CD4-positive, CD25-positive, alpha-beta regulatory T cell (primary cell): ENCODE measurements around the gene N4BP2. TPM values are rescaled to one million over a fixed set of nuclear protein-coding genes. Genes with fewer than 3 reads are reported as not detected.
"Not testable (repeated sequence)": the region's sequence is repeated elsewhere in the genome, so short reads cannot be mapped to it uniquely, and the experiment has no call there.

Experiments used
- ATAC-seq, 2 donors: fragments of 150-1000 bp; cut with Tn5 transposase; one replicate each; pipeline ENCODE4 v1.10.0; 2021; ENCODE audit warnings: low read depth in 2 of 2, moderate number of reproducible peaks in 2 of 2, moderate library complexity in 1 of 2
- DNase-seq, 3 donors: peaks; one replicate each; pipeline versions ENCODE4 v3.0.0 to v3.0.0-alpha.2; 2012 to 2022; ENCODE audit warnings: mixed read lengths in 1 of 3
- H3K27ac ChIP-seq: one replicate; pipeline ENCODE4 v1.7.0; 2013; ENCODE audit warnings: mild to moderate bottlenecking, low read length; ENCODE audit not compliant: insufficient read depth, poor library complexity, severe bottlenecking
- H3K27me3 ChIP-seq: one replicate; pipeline ENCODE4 v1.7.0; 2013; ENCODE audit warnings: low read length; ENCODE audit not compliant: control insufficient read depth, insufficient read depth
- H3K36me3 ChIP-seq: one replicate; pipeline ENCODE4 v1.7.0; 2013; ENCODE audit warnings: mild to moderate bottlenecking, low read length, moderate library complexity; ENCODE audit not compliant: control insufficient read depth, insufficient read depth
- H3K4me1 ChIP-seq: 2 replicates; pipeline ENCODE4 v1.7.0; 2013; ENCODE audit warnings: mild to moderate bottlenecking, low read length; ENCODE audit not compliant: insufficient read depth, control insufficient read depth, poor library complexity, severe bottlenecking
- H3K4me3 ChIP-seq: one replicate; pipeline ENCODE4 v1.7.0; 2013; ENCODE audit warnings: low read depth, mild to moderate bottlenecking, low read length, moderate library complexity
- H3K9me3 ChIP-seq, 2 experiments: 1 replicate in 1 of 2; 2 replicates in 1 of 2; pipeline ENCODE4 v1.7.0; 2013; ENCODE audit warnings: low read length in 2 of 2, mild to moderate bottlenecking in 1 of 2, moderate library complexity in 1 of 2; ENCODE audit not compliant: control insufficient read depth in 2 of 2
- H3K27ac Mint-ChIP-seq, 3 donors: one replicate each; pipeline ENCODE4 v1.8.0; 2020 to 2022; ENCODE audit warnings: mild to moderate bottlenecking in 3 of 3, mixed read lengths in 3 of 3, moderate library complexity in 2 of 3
- H3K27me3 Mint-ChIP-seq: one replicate; pipeline ENCODE4 v1.8.0; 2022; ENCODE audit warnings: mild to moderate bottlenecking, mixed read lengths
- H3K36me3 Mint-ChIP-seq: one replicate; pipeline ENCODE4 v1.8.0; 2020; ENCODE audit warnings: mixed read lengths
- H3K4me1 Mint-ChIP-seq, 4 donors: one replicate each; pipeline ENCODE4 v1.8.0; 2020 to 2022; ENCODE audit warnings: mixed read lengths in 4 of 4, mild to moderate bottlenecking in 1 of 4
- H3K4me3 Mint-ChIP-seq, 4 donors: one replicate each; pipeline ENCODE4 v1.8.0; 2020 to 2022; ENCODE audit warnings: mild to moderate bottlenecking in 4 of 4, mixed read lengths in 4 of 4, moderate library complexity in 3 of 4
- H3K9me3 Mint-ChIP-seq, 7 donors: one replicate each; pipeline ENCODE4 v1.8.0; 2020 to 2022; ENCODE audit warnings: mixed read lengths in 7 of 7, mild to moderate bottlenecking in 3 of 7, moderate library complexity in 2 of 7
- polyA plus RNA-seq, 4 donors: library from polyadenylated mRNA; unstranded; fragments of 300-500 nt; fragmentation: Illumina TruSeq; gene quantifications; one replicate each; pipeline ENCODE4 v1.2.3, GENCODE V29; 2021
- total RNA-seq: library from RNA; stranded (reverse); gene quantifications from one replicate; pipeline ENCODE4 v1.2.3, GENCODE V29; 2022

Gene N4BP2
- total and polyA plus RNA-seq, 5 donors from 2014 or later, result 6.3 to 21.4 (median 10.1) TPM

DNA sequence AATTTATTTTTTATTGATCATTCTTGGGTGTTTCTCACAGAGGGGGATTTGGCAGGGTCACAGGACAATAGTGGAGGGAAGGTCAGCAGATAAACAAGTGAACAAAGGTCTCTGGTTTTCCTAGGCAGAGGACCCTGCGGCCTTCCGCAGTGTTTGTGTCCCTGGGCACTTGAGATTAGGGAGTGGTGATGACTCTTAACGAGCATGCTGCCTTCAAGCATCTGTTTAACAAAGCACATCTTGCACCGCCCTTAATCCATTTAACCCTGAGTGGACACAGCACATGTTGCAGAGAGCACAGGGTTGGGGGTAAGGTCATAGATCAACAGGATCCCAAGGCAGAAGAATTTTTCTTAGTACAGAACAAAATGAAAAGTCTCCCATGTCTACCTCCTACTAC lies 83.9 kb downstream of the N4BP2 start:
- Mint-ChIP-seq H3K4me1 (peaks cover 8 to 17% (median 13%) of the 10 kb centered on the region in 4 donors), H3K36me3 (peaks cover 44% of the 10 kb centered on the region)
- DNase-seq, H3K9me3 Mint-ChIP-seq, H3K4me3 ChIP-seq, ATAC-seq, H3K9me3 ChIP-seq, H3K4me3 Mint-ChIP-seq, H3K4me1 ChIP-seq, H3K27ac ChIP-seq, H3K27me3 Mint-ChIP-seq, H3K36me3 ChIP-seq, H3K27ac Mint-ChIP-seq, H3K27me3 ChIP-seq: not testable (repeated sequence)

DNA sequence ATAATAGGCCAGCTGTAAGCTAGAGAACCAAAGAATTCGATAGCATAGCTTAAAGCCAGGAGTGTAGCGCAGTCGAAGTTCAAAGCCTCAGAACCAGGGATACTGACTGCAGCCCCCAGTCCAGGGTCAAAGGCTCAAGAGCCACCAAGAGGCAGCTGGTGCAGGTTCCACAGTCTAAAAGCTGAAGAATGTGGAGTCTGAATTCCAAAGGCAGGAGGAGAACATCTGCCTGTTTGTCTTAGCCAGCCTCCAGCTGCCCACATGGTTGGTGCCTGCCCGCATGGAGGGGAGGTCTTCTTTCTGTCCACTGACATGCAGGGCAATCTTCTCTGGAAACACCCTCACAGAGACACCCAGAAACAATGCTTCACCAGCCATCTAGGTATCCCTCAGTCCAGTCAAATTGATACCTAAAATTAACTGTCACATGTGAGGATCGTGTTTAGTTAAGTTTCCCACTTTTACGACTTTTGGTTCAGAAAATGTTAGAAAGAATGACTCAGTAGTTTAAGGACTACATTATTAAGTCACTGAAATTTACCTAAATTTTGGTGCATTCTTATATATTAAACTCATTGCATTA lies 87.4 kb downstream of the N4BP2 start:
- DNase-seq (no peak), ATAC-seq (no peak)
- Histone ChIP-seq H3K36me3 (peaks cover 8% of the 10 kb centered on the region), H3K4me3 (no peak overlapping the region), H3K9me3 (no peaks in the 10 kb centered on the region), H3K27ac (no peak overlapping the region), H3K4me1 (no peaks in the 10 kb centered on the region), H3K27me3 (no peaks in the 10 kb centered on the region)
- no peak overlapping the region for H3K4me3 Mint-ChIP-seq
- H3K27ac Mint-ChIP-seq, result peak overlapping the region in 2 of 3 donors; percentile 9 to 51
- H3K9me3 Mint-ChIP-seq, result no peaks in the 10 kb centered on the region
- H3K4me1 Mint-ChIP-seq, result peaks cover 0 to 2% (median 0%) of the 10 kb centered on the region in 4 donors
- H3K27me3 Mint-ChIP-seq, result no peaks in the 10 kb centered on the region
- peaks cover 22% of the 10 kb centered on the region for H3K36me3 Mint-ChIP-seq

DNA sequence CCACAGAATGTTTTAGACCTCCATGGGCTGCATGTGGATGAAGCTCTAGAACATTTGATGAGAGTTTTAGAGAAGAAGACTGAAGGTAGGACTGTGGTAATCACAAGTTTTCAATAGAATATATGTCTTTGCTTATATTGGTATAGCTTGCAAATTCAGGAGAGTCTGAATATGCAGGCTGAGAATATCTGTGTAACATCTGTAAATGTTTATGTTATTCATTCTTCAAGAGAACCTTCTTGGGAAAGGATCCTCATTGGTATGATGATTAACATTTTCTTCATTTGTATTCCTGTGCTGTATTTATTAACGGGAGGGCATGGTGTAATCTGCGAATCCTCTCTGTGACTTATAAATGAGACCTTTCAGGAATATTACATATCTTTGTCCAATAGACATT lies 88.1 kb downstream of the N4BP2 start:
- Mint-ChIP-seq H3K4me1 (peaks cover 0 to 2% (median under 1%) of the 10 kb centered on the region in 4 donors), H3K27ac (peak overlapping the region in 1 of 3 donors; percentile 8), H3K9me3 (no peaks in the 10 kb centered on the region), H3K4me3 (no peak overlapping the region), H3K27me3 (no peaks in the 10 kb centered on the region), H3K36me3 (peaks cover 22% of the 10 kb centered on the region)
- ATAC-seq, result no peak
- Histone ChIP-seq H3K27ac (no peak overlapping the region), H3K27me3 (no peaks in the 10 kb centered on the region), H3K9me3 (no peaks in the 10 kb centered on the region), H3K4me3 (no peak overlapping the region), H3K36me3 (peaks cover 8% of the 10 kb centered on the region), H3K4me1 (no peaks in the 10 kb centered on the region)
- no peak for DNase-seq

DNA sequence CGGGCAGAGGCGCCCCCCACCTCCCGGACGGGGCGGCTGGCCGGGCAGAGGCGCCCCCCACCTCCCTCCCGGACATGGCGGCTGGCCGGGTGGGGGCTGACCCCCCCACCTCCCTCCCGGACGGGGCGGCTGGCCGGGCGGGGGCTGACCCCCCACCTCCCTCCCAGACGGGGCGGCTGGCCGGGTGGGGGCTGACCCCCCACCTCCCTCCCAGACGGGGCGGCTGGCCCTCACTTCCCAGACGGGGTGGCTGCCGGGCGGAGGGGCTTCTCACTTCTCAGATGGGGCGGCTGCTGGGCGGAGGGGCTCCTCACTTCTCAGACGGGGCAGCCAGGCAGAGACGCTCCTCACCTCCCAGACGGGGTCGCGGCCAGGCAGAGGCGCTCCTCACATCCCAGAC lies 90.8 kb downstream of the N4BP2 start:
- H3K27ac Mint-ChIP-seq, H3K27me3 ChIP-seq, H3K9me3 ChIP-seq, H3K4me1 ChIP-seq, H3K36me3 ChIP-seq, H3K4me3 ChIP-seq, H3K27ac ChIP-seq, ATAC-seq, DNase-seq, H3K4me3 Mint-ChIP-seq, H3K9me3 Mint-ChIP-seq, H3K27me3 Mint-ChIP-seq: not testable (repeated sequence)
- H3K36me3 Mint-ChIP-seq, result peaks cover 20% of the 10 kb centered on the region
- peaks cover 10 to 25% (median 22%) of the 10 kb centered on the region in 4 donors for H3K4me1 Mint-ChIP-seq

DNA sequence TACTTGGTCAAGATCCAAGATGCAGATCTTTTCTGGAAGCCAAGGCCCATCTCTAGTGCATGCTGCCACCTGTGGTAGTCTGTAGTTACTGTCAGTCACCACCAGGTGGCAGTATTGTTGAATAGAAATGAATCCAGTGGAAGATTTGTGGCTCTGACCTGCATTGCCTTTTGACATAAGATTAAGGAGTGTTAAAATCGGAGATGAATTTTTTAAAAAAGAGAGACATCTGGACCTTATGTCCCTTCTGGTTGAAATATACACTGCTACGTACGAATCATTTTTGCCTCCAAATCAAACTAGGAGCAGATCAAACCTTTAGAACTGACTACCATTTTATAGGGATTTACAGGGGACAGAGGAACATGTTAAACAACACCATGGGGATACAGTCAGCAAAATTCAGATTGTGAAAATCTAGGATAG lies 93.3 kb downstream of the N4BP2 start:
- peak overlapping the region; percentile 62 to 95 (median 68) for H3K27ac Mint-ChIP-seq
- H3K4me1 Mint-ChIP-seq, result peaks cover 22 to 42% (median 34%) of the 10 kb centered on the region in 4 donors
- no peak overlapping the region for H3K4me3 ChIP-seq
- peak overlapping the region; percentile 18 for H3K27ac ChIP-seq
- H3K27me3 Mint-ChIP-seq, result no peaks in the 10 kb centered on the region
- DNase-seq (peak; percentile 63 to 87 (median 83)), ATAC-seq (peak; percentile 82 to 88)
- H3K4me3 Mint-ChIP-seq, result peak overlapping the region in 3 of 4 donors; percentile 11 to 55 (median 16)
- H3K9me3 ChIP-seq, result peaks cover 2 to 3% of the 10 kb centered on the region in 2 experiments
- no peaks in the 10 kb centered on the region for H3K36me3 ChIP-seq
- peaks cover 0 to 7% (median 3%) of the 10 kb centered on the region in 7 donors for H3K9me3 Mint-ChIP-seq
- H3K4me1 ChIP-seq, result peaks cover 20% of the 10 kb centered on the region
- H3K36me3 Mint-ChIP-seq, result peaks cover 11% of the 10 kb centered on the region
- H3K27me3 ChIP-seq, result no peaks in the 10 kb centered on the region

DNA sequence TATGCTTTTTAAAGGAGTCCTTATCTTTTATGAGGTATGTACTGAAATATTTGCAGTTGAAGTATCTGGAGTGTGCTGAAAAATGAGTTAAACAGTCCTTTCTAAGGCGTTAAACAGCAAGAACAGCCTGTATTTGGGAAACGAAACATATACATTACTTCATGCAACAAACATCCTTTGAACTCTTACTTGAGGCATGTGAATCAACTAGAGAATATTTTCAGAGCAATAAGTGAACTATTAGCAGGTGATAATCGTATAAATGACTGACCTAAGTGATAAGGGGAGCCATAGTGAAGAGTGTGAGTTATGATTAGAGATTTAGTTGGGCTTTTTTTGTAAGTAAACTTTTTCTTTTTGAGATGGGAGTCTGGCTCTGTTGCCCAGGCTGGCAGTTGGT lies 94.3 kb downstream of the N4BP2 start:
- Histone ChIP-seq H3K36me3 (no peaks in the 10 kb centered on the region), H3K4me3 (no peak overlapping the region), H3K4me1 (peaks cover 20% of the 10 kb centered on the region), H3K9me3 (peaks cover 2 to 3% of the 10 kb centered on the region in 2 experiments), H3K27ac (peak overlapping the region; percentile 18), H3K27me3 (no peaks in the 10 kb centered on the region)
- peak overlapping the region; percentile 34 to 68 (median 42) for H3K27ac Mint-ChIP-seq
- DNase-seq (no peak), ATAC-seq (no peak)
- H3K4me3 Mint-ChIP-seq, result peak overlapping the region in 1 of 4 donors; percentile 47
- H3K27me3 Mint-ChIP-seq, result no peaks in the 10 kb centered on the region
- H3K4me1 Mint-ChIP-seq, result peaks cover 22 to 42% (median 34%) of the 10 kb centered on the region in 4 donors
- peaks cover 10% of the 10 kb centered on the region for H3K36me3 Mint-ChIP-seq
- H3K9me3 Mint-ChIP-seq, result peaks cover 0 to 7% (median 3%) of the 10 kb centered on the region in 7 donors

DNA sequence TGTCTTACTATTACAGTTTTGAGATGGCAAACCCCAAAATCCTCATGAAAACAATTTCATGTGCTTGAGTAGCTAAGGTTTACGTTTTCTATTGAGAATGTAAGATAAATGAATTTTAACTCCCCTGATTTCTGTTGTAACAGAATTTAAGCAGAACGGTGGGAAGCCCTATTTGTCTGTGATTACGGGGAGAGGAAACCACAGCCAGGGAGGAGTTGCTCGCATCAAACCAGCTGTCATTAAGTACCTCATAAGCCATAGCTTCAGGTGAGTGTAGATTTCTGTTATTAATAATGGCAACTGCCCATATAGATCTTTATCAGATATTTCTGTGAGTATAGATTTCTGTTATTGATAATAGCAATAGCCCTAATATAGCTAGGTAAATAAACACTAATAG lies 96.0 kb downstream of the N4BP2 start:
- ATAC-seq (peak; percentile 66 to 70), DNase-seq (peak; percentile 19 to 68 (median 59))
- Histone ChIP-seq H3K36me3 (no peaks in the 10 kb centered on the region), H3K4me1 (peaks cover 20% of the 10 kb centered on the region), H3K27me3 (no peaks in the 10 kb centered on the region), H3K4me3 (peak overlapping the region; percentile 50), H3K9me3 (peaks cover 2 to 3% of the 10 kb centered on the region in 2 experiments), H3K27ac (peak overlapping the region; percentile 76)
- peak overlapping the region; percentile 38 to 68 (median 59) for H3K27ac Mint-ChIP-seq
- peaks cover 22 to 42% (median 34%) of the 10 kb centered on the region in 4 donors for H3K4me1 Mint-ChIP-seq
- H3K36me3 Mint-ChIP-seq, result peaks cover 7% of the 10 kb centered on the region
- peaks cover 0 to 7% (median 3%) of the 10 kb centered on the region in 7 donors for H3K9me3 Mint-ChIP-seq
- peak overlapping the region; percentile 46 to 79 (median 62) for H3K4me3 Mint-ChIP-seq
- no peaks in the 10 kb centered on the region for H3K27me3 Mint-ChIP-seq

DNA sequence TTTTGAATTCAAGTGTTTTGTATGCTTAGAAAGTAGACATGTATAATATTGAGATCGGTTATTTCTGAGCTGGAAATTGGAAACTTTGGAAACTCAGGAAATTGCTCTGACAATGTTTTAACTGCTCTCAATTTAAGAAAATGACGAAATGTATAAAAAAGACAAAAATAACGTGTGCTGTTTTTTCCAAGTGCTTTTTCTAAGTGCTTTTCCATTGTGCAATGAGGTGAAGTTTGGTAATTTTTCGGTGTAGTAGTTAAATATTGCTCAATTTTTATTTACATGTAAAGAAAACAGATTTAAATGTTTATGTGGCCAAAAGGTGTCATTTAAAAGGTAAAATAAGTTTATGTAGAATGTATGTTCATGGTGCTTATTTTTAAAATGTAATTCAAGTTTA lies 100.8 kb downstream of the N4BP2 start:
- Histone ChIP-seq H3K36me3 (peaks cover 2% of the 10 kb centered on the region), H3K4me1 (peaks cover 15% of the 10 kb centered on the region), H3K27me3 (no peaks in the 10 kb centered on the region), H3K27ac (no peak overlapping the region), H3K9me3 (no peaks in the 10 kb centered on the region), H3K4me3 (no peak overlapping the region)
- Mint-ChIP-seq H3K9me3 (no peaks in the 10 kb centered on the region), H3K36me3 (peaks cover 14% of the 10 kb centered on the region), H3K4me1 (peaks cover 12 to 22% (median 12%) of the 10 kb centered on the region in 4 donors), H3K27me3 (no peaks in the 10 kb centered on the region), H3K27ac (no peak overlapping the region), H3K4me3 (no peak overlapping the region)
- DNase-seq, result no peak
- no peak for ATAC-seq
